Measurements from ENCODE around the gene LHFPL2. TPM values are rescaled to one million over a fixed set of nuclear protein-coding genes. Genes with fewer than 3 reads are reported as not detected.

Gene LHFPL2
- total and polyA plus RNA-seq, 9 donors, result 20.3 to 45.1 (median 27.9) TPM

DNA sequence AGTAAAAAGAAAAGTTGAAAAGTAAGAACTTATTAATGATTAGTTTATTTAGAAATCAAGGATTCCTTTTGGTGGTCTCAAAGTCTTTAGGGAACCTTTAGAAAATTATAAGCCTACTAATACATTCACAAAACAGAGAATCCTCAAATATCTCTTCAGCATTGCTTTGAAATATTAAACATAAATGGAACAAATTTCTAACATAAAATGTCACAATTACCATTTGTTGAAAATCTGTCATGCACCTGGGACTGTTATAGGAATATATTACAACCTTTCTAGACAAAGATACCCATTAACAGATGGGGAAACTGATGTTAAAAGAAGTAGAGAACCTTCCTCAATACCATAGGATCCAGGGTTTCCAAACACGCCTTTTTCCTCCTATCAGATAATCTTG lies 83.2 kb downstream of the LHFPL2 start:
- Histone ChIP-seq H3K27me3 (no peaks in the 10 kb centered on the region), H3K27ac (no peak overlapping the region), H3K4me3 (no peak overlapping the region), H3K4me1 (ENCODE audit: insufficient read depth) (peaks cover 7% of the 10 kb centered on the region), H3K36me3 (no peaks in the 10 kb centered on the region), H3K9me3 (no peaks in the 10 kb centered on the region)
- no peak for DNase-seq
- 96 to 100% (median 98%) methylated on average over 1 of the region's 1 CpG for WGBS, 3 donors
- no peak for TF ChIP-seq EP300 (IDR thresholded peaks at IDR 0.05)
- TF ChIP-seq, protein P1, sequence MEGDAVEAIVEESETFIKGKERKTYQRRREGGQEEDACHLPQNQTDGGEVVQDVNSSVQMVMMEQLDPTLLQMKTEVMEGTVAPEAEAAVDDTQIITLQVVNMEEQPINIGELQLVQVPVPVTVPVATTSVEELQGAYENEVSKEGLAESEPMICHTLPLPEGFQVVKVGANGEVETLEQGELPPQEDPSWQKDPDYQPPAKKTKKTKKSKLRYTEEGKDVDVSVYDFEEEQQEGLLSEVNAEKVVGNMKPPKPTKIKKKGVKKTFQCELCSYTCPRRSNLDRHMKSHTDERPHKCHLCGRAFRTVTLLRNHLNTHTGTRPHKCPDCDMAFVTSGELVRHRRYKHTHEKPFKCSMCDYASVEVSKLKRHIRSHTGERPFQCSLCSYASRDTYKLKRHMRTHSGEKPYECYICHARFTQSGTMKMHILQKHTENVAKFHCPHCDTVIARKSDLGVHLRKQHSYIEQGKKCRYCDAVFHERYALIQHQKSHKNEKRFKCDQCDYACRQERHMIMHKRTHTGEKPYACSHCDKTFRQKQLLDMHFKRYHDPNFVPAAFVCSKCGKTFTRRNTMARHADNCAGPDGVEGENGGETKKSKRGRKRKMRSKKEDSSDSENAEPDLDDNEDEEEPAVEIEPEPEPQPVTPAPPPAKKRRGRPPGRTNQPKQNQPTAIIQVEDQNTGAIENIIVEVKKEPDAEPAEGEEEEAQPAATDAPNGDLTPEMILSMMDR (IDR thresholded peaks at IDR 0.05), result no peak
- TF ChIP-seq POLR2A (IDR thresholded peaks at IDR 0.05), result no peak
- intact Hi-C loops (cut with DNase I), result no loop called here

DNA sequence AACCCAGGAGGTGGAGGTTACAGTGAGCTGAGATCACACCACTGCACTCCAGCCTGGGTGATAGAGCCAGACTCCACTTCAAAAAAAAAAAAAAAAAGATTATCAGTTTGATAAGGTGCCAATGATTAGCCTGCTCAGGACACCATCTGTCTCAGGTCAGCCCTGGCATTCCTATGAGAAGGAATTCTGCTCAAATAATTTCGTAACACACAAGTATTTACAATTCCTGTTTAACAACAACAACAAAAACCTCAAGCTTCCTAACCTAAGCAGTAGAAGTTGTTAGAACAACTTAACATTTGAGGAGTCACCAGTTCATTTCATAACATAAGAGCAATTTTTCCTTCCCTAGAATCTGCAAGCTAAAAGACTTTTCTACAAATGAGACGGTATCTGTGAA lies 85.0 kb downstream of the LHFPL2 start:
- WGBS, 3 donors, result 55 to 86% (median 64%) methylated on average over 2 of the region's 2 CpGs
- H3K27ac ChIP-seq, result no peak overlapping the region
- peaks cover 3% of the 10 kb centered on the region for H3K4me1 ChIP-seq (ENCODE audit: insufficient read depth)
- H3K9me3 ChIP-seq, result no peaks in the 10 kb centered on the region
- intact Hi-C loops (cut with DNase I), result no loop called here
- H3K36me3 ChIP-seq, result no peaks in the 10 kb centered on the region
- H3K4me3 ChIP-seq, result no peak overlapping the region
- DNase-seq, result no peak
- no peak for TF ChIP-seq EP300 (IDR thresholded peaks at IDR 0.05)
- no peak for TF ChIP-seq POLR2A (IDR thresholded peaks at IDR 0.05)
- TF ChIP-seq, protein P1 (IDR thresholded peaks at IDR 0.05), result no peak
- H3K27me3 ChIP-seq, result no peaks in the 10 kb centered on the region

DNA sequence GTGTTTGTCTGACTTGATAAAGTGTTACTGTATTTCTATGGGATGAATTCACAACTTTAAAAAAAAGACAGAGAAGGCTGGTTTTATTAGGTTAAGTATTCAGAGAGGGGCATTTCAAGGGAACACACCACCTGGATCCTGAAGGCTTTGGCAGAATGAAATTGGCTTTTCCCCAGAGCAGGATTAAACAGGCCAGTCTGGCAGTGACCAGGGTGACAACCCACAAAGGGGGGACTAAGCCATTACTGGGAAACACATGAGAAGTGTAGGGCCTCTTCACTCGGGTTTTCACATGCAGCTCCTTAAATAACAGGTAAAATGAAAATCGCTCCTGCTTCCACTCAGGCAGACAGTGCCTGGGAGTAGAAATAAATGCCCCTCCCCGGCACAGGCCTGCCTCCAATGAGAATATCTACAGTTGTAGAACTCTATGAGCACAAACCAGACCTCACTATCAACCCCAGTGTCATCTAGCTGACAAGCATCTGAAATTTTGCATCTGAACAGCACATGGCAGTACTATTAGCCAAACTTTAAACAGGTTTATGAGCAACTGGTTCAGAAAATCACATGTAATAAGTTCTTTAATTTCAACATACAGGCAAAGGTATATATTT lies 85.8 kb downstream of the LHFPL2 start:
- no peaks in the 10 kb centered on the region for H3K36me3 ChIP-seq
- H3K27me3 ChIP-seq, result no peaks in the 10 kb centered on the region
- no peaks in the 10 kb centered on the region for H3K9me3 ChIP-seq
- WGBS, 3 donors, result 73 to 76% (median 74%) methylated on average over 3 of the region's 3 CpGs
- H3K27ac ChIP-seq, result no peak overlapping the region
- no peak for DNase-seq
- intact Hi-C loops (cut with DNase I), result no loop called here
- TF ChIP-seq POLR2A (IDR thresholded peaks at IDR 0.05), result no peak
- TF ChIP-seq, protein P1 (IDR thresholded peaks at IDR 0.05), result no peak
- TF ChIP-seq EP300 (IDR thresholded peaks at IDR 0.05), result no peak
- H3K4me3 ChIP-seq, result no peak overlapping the region
- H3K4me1 ChIP-seq (ENCODE audit: insufficient read depth), result no peaks in the 10 kb centered on the region

DNA sequence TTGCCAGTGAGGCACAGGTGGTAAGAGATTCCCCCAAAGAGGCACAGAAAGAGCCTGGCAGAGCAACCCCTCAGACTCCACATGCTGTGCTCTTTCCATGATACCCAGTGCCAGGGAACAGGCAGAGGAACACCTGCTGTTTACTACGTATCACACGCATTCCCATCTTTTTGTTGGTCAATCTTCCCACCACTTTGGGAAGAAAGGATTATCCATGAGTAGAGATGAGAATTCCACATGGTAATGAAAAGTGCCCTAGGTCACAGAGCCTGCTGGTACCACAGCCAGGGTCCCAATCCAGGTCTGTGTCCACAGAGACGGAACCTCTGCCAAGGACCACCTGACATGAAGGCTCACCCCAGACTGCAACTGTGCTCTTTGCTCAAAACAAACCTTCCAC lies 86.6 kb downstream of the LHFPL2 start:
- H3K36me3 ChIP-seq, result no peaks in the 10 kb centered on the region
- H3K27me3 ChIP-seq, result no peaks in the 10 kb centered on the region
- no peak for DNase-seq
- H3K9me3 ChIP-seq, result no peaks in the 10 kb centered on the region
- H3K4me1 ChIP-seq (ENCODE audit: insufficient read depth), result no peaks in the 10 kb centered on the region
- intact Hi-C loops (cut with DNase I), result no loop called here
- WGBS, 3 donors, result 94 to 98% (median 96%) methylated on average over 3 of the region's 3 CpGs
- TF ChIP-seq EP300 (IDR thresholded peaks at IDR 0.05) (no peak), POLR2A (IDR thresholded peaks at IDR 0.05) (no peak)
- TF ChIP-seq, protein P1 (IDR thresholded peaks at IDR 0.05), result no peak
- no peak overlapping the region for H3K4me3 ChIP-seq
- H3K27ac ChIP-seq, result no peak overlapping the region
